HCT116 (cell line): ENCODE results near the gene ASPG.

Experiments
- CEBPB ChIP-seq: IDR thresholded peaks from 2 replicates; pipeline ENCODE4 v1.6.1; 2012; ENCODE audit warnings: low read depth
- CTCF ChIP-seq, 3 experiments: fragments of 200-600 bp in 1 of 3; sonication (generic) in 1 of 3; IDR thresholded peaks in 2 of 3; conservative IDR thresholded peaks in 1 of 3; 2 replicates each; pipeline ENCODE4 v1.5.1; 2012 to 2017; ENCODE audit warnings: low read depth in 2 of 3, low read length in 2 of 3, antibody characterized with exemption in 1 of 3, borderline replicate concordance in 1 of 3, control low read depth in 1 of 3, mild to moderate bottlenecking in 1 of 3, mixed read lengths in 1 of 3, mixed run types in 1 of 3, moderate library complexity in 1 of 3; ENCODE audit not compliant: insufficient read depth in 1 of 3
- ELF1 ChIP-seq: IDR thresholded peaks from 2 replicates; pipeline ENCODE4 v1.6.1; 2012; ENCODE audit warnings: low read depth, borderline replicate concordance
- EZH2 ChIP-seq: fragments of 200-600 bp; sonication (generic); IDR thresholded peaks from 2 replicates; pipeline ENCODE4 v1.6.1; 2017; ENCODE audit warnings: antibody characterized with exemption, mixed run types
- EZH2phosphoT487 ChIP-seq: fragments of 200-600 bp; IDR thresholded peaks from 2 replicates; pipeline ENCODE4 v1.6.1; 2018; ENCODE audit warnings: antibody characterized with exemption, borderline replicate concordance
- MAX ChIP-seq: IDR thresholded peaks from 2 replicates; pipeline ENCODE4 v1.6.1; 2012
- POLR2A ChIP-seq: IDR thresholded peaks from 2 replicates; pipeline ENCODE4 v1.7.0; 2011; ENCODE audit warnings: borderline replicate concordance; ENCODE audit not compliant: insufficient read depth, insufficient read length; ENCODE audit errors: extremely low read depth
- POLR2AphosphoS5 ChIP-seq: IDR thresholded peaks from 2 replicates; pipeline ENCODE4 v1.6.1; 2011; ENCODE audit warnings: mild to moderate bottlenecking, low read depth, low read length, moderate library complexity
- RAD21 ChIP-seq: IDR thresholded peaks from 2 replicates; pipeline ENCODE4 v1.6.1; 2012; ENCODE audit warnings: low read depth, mild to moderate bottlenecking
- REST ChIP-seq: IDR thresholded peaks from 2 replicates; pipeline ENCODE4 v1.6.1; 2012; ENCODE audit warnings: low read depth
- SP1 ChIP-seq: IDR thresholded peaks from 2 replicates; pipeline ENCODE4 v1.6.1; 2012; ENCODE audit warnings: low read depth
- YY1 ChIP-seq: IDR thresholded peaks from 2 replicates; pipeline ENCODE4 v1.6.1; 2011; ENCODE audit warnings: low read length, low read depth, moderate library complexity, mild to moderate bottlenecking; ENCODE audit not compliant: insufficient replicate concordance; ENCODE audit errors: extremely low read depth
- ZNF274 ChIP-seq: fragments of 200-500 bp; sonication (Bioruptor generic); IDR thresholded peaks from 2 replicates; pipeline ENCODE4 v1.6.1; 2014; ENCODE audit warnings: mild to moderate bottlenecking, low read depth, low read length, inconsistent platforms

GRCh38 chr14:104037074-104037473 is 48.4 kb upstream of the ASPG start:
- no peak for TF ChIP-seq EZH2
- TF ChIP-seq RAD21, result no peak
- TF ChIP-seq CTCF (IDR thresholded peaks at IDR 0.05 in 2 of 3, conservative IDR thresholded peaks at IDR 0.05 in 1 of 3; ENCODE audit: borderline replicate concordance in 1 of 3, insufficient read depth in 1 of 3, low read depth in 2 of 3, low read length in 2 of 3), result no peak
- TF ChIP-seq SP1, result no peak
- no peak for TF ChIP-seq ZNF274
- TF ChIP-seq POLR2AphosphoS5, result no peak
- TF ChIP-seq YY1, result no peak
- TF ChIP-seq EZH2phosphoT487, result no peak
- TF ChIP-seq ELF1, result no peak
- no peak for TF ChIP-seq REST
- no peak for TF ChIP-seq MAX
- no peak for TF ChIP-seq POLR2A
- TF ChIP-seq CEBPB, result no peak
